Measurements from ENCODE around the gene TEKT1.

Gene TEKT1

DNA sequence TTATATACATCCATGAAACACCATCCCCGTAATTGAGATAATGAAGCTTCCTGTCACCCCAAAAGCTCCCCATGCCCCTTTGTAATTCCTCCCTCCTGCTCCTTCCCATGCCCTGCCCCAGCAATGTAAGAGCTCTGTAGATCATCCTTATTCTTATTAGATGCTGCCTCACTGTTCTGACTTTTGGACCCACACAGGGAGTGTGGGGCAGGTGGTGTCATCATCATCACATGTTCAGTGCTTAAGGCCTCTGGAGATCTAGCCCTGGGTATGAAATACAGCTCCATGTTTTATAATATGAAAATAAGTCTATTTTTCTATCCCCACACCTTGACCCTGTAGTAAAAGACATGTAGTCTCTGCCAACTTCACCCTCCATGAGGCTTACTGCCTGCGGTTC is 73.8 kb downstream of the TEKT1 start:
- ChIA-PET CTCF (no interaction called here), POLR2A (no interaction called here)
- DNase-seq (ENCODE audit: extremely low spot score) = no peak
- no peak for TF ChIP-seq ZNF384 (IDR thresholded peaks at IDR 0.05)
- no peak for TF ChIP-seq CTBP1 (IDR thresholded peaks at IDR 0.05; ENCODE audit: borderline replicate concordance)
- no peak for TF ChIP-seq SP1 (IDR thresholded peaks at IDR 0.05)
- TF ChIP-seq BHLHE40 (IDR thresholded peaks at IDR 0.05; ENCODE audit: borderline replicate concordance) = no peak
- no peak for TF ChIP-seq ELF4 (IDR thresholded peaks at IDR 0.05)
- no peak for TF ChIP-seq FOXA1 (IDR thresholded peaks at IDR 0.05)
- TF ChIP-seq NFRKB (IDR thresholded peaks at IDR 0.05) = no peak
- TF ChIP-seq, protein P1, sequence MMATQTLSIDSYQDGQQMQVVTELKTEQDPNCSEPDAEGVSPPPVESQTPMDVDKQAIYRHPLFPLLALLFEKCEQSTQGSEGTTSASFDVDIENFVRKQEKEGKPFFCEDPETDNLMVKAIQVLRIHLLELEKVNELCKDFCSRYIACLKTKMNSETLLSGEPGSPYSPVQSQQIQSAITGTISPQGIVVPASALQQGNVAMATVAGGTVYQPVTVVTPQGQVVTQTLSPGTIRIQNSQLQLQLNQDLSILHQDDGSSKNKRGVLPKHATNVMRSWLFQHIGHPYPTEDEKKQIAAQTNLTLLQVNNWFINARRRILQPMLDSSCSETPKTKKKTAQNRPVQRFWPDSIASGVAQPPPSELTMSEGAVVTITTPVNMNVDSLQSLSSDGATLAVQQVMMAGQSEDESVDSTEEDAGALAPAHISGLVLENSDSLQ (IDR thresholded peaks at IDR 0.05) = no peak
- TF ChIP-seq TARDBP (IDR thresholded peaks at IDR 0.05) = no peak
- no peak for TF ChIP-seq LEF1 (IDR thresholded peaks at IDR 0.05; ENCODE audit: borderline replicate concordance)
- no peak for TF ChIP-seq FOXM1 (IDR thresholded peaks at IDR 0.05; ENCODE audit: borderline replicate concordance)
- no peak for TF ChIP-seq SUZ12 (IDR thresholded peaks at IDR 0.05)
- TF ChIP-seq HDGF (IDR thresholded peaks at IDR 0.05; ENCODE audit: borderline replicate concordance) = no peak
- TF ChIP-seq FOXK2 (IDR thresholded peaks at IDR 0.05) = no peak
- no peak for TF ChIP-seq L3MBTL2 (conservative IDR thresholded peaks at IDR 0.05)
- no peak for TF ChIP-seq ARNT (IDR thresholded peaks at IDR 0.05)

DNA sequence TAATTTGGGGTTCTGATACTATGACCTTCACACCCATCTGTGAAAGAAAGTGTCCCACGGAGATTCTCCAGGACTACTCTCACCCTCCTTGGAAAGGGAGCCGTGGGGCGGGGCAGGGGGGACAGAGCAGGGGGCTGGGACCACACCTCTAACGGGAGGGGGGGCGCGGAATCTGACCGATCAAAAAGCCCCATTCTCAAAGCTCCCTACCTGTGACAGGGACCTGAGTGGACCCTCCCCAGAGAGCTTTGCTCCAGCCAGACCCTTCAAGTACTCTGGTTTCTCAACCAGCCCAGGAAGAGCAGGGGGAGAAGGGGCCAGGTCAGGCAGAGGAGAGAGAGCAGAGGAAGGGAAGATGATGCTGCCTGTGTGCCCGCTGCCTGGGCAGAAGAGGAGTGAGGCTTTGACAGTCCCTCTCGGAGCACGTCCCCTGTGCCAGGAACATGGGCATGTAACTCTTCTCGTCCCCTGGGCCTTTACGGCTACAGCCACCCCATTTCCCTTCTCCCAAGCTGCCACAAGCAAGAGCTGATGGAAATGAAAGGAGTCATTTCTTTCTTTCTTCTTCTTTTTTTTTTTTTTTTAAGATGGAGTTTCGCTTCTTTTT is 75.0 kb downstream of the TEKT1 start:
- ChIA-PET CTCF (no interaction called here), POLR2A (no interaction called here)
- DNase-seq (ENCODE audit: extremely low spot score) = no peak
- TF ChIP-seq NFRKB (IDR thresholded peaks at IDR 0.05) = no peak
- TF ChIP-seq L3MBTL2 (conservative IDR thresholded peaks at IDR 0.05) = no peak
- no peak for TF ChIP-seq LEF1 (IDR thresholded peaks at IDR 0.05; ENCODE audit: borderline replicate concordance)
- no peak for TF ChIP-seq SP1 (IDR thresholded peaks at IDR 0.05)
- no peak for TF ChIP-seq SUZ12 (IDR thresholded peaks at IDR 0.05)
- TF ChIP-seq TARDBP (IDR thresholded peaks at IDR 0.05) = no peak
- no peak for TF ChIP-seq HDGF (IDR thresholded peaks at IDR 0.05; ENCODE audit: borderline replicate concordance)
- TF ChIP-seq ELF4 (IDR thresholded peaks at IDR 0.05) = no peak
- TF ChIP-seq, protein P1 (IDR thresholded peaks at IDR 0.05) = no peak
- no peak for TF ChIP-seq ARNT (IDR thresholded peaks at IDR 0.05)
- TF ChIP-seq FOXA1 (IDR thresholded peaks at IDR 0.05) = no peak
- TF ChIP-seq FOXM1 (IDR thresholded peaks at IDR 0.05; ENCODE audit: borderline replicate concordance) = no peak
- no peak for TF ChIP-seq CTBP1 (IDR thresholded peaks at IDR 0.05; ENCODE audit: borderline replicate concordance)
- TF ChIP-seq FOXK2 (IDR thresholded peaks at IDR 0.05) = no peak
- TF ChIP-seq ZNF384 (IDR thresholded peaks at IDR 0.05) = no peak
- no peak for TF ChIP-seq BHLHE40 (IDR thresholded peaks at IDR 0.05; ENCODE audit: borderline replicate concordance)

DNA sequence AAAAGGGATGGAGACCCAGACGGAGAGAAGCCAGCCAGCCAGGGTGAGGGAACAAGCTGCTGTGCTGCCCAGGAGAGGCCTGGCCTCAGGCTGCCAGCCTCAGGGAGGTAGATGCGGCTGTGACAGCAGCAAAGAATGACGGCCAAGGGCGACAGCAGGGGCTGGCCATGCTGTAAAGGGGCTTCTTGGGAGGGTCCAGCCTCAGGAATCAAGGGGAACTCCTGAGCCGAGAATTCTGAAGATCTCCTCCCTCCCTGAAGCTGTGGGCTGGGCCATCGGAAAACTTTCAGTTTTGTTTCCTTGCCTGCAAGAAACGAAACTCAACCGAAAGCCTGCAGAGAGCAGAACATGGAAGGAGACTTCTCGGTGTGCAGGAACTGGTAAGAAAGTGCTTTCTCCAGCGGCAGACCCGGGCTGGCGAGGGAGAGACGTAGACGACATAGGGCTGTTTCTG is 75.8 kb downstream of the TEKT1 start, which contains the start of gene XAF1:
TSS of gene XAF1 (plus strand) at position 316 of the 454 bp plus-strand sequence. CDS start at position 349, 33 bp downstream.
- TF ChIP-seq FOXK2 (IDR thresholded peaks at IDR 0.05) (no peak), FOXA1 (IDR thresholded peaks at IDR 0.05) (no peak), NFRKB (IDR thresholded peaks at IDR 0.05) (no peak), ELF4 (IDR thresholded peaks at IDR 0.05) (no peak), ZNF384 (IDR thresholded peaks at IDR 0.05) (no peak), BHLHE40 (IDR thresholded peaks at IDR 0.05; ENCODE audit: borderline replicate concordance) (no peak), SP1 (IDR thresholded peaks at IDR 0.05) (no peak), ARNT (IDR thresholded peaks at IDR 0.05) (no peak), L3MBTL2 (conservative IDR thresholded peaks at IDR 0.05) (no peak), SUZ12 (IDR thresholded peaks at IDR 0.05) (no peak), CTBP1 (IDR thresholded peaks at IDR 0.05; ENCODE audit: borderline replicate concordance) (no peak), TARDBP (IDR thresholded peaks at IDR 0.05) (no peak), FOXM1 (IDR thresholded peaks at IDR 0.05; ENCODE audit: borderline replicate concordance) (no peak), HDGF (IDR thresholded peaks at IDR 0.05; ENCODE audit: borderline replicate concordance) (no peak), LEF1 (IDR thresholded peaks at IDR 0.05; ENCODE audit: borderline replicate concordance) (no peak)
- TF ChIP-seq, protein P1 (IDR thresholded peaks at IDR 0.05) = no peak
- ChIA-PET POLR2A (no interaction called here), CTCF (no interaction called here)
- DNase-seq (ENCODE audit: extremely low spot score) = no peak

DNA sequence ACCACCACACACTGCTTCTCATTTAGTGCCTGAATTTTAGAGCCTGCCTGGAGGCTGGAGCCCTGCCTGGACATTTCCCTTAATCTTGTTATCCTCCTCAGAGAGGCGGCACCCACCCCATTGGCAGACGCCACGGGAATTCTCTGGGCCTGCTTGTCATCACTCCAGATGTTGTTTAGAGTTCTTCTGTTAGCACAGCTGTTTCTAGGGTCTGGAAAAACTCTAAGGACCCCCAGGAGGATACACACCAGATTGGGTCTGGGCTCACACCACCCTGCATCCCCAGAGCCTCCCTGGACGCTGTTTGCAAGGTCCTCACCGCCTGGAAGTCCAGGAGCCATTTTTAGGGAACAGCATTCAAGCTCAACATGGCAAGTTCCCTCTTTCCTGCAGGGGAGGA is 76.2 kb downstream of the TEKT1 start:
- TF ChIP-seq SUZ12 (IDR thresholded peaks at IDR 0.05) = no peak
- TF ChIP-seq ARNT (IDR thresholded peaks at IDR 0.05) = no peak
- TF ChIP-seq TARDBP (IDR thresholded peaks at IDR 0.05) = no peak
- TF ChIP-seq ZNF384 (IDR thresholded peaks at IDR 0.05) = no peak
- TF ChIP-seq BHLHE40 (IDR thresholded peaks at IDR 0.05; ENCODE audit: borderline replicate concordance) = no peak
- ChIA-PET POLR2A (no interaction called here), CTCF (no interaction called here)
- no peak for DNase-seq (ENCODE audit: extremely low spot score)

DNA sequence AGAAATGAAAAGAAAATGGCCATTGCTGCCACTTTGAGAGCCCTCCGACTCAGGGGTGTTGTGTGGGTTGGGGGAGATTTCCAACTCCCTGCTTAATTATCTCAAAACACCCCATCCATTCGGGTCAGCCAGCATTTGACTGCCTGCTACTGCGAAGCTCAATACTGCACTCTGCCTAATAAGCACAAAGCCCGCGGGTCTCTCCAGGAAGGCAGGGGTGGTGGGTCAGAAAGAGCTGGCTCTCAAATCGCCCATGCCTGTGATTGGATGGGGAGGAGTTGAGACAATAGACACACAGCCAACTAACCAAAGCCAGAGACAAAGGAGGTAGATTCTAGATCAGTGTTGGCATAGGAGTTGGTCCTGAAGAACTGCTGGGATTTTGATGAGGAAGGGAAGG is 78.0 kb downstream of the TEKT1 start:
- TF ChIP-seq SUZ12 (IDR thresholded peaks at IDR 0.05) = no peak
- TF ChIP-seq FOXA1 (IDR thresholded peaks at IDR 0.05) = no peak
- TF ChIP-seq LEF1 (IDR thresholded peaks at IDR 0.05; ENCODE audit: borderline replicate concordance) = no peak
- TF ChIP-seq, protein P1 (IDR thresholded peaks at IDR 0.05) = no peak
- TF ChIP-seq ELF4 (IDR thresholded peaks at IDR 0.05) = no peak
- TF ChIP-seq ZNF384 (IDR thresholded peaks at IDR 0.05) = no peak
- TF ChIP-seq BHLHE40 (IDR thresholded peaks at IDR 0.05; ENCODE audit: borderline replicate concordance) = no peak
- no peak for TF ChIP-seq FOXK2 (IDR thresholded peaks at IDR 0.05)
- TF ChIP-seq CTBP1 (IDR thresholded peaks at IDR 0.05; ENCODE audit: borderline replicate concordance) = no peak
- no peak for TF ChIP-seq NFRKB (IDR thresholded peaks at IDR 0.05)
- no peak for TF ChIP-seq HDGF (IDR thresholded peaks at IDR 0.05; ENCODE audit: borderline replicate concordance)
- TF ChIP-seq FOXM1 (IDR thresholded peaks at IDR 0.05; ENCODE audit: borderline replicate concordance) = no peak
- TF ChIP-seq SP1 (IDR thresholded peaks at IDR 0.05) = no peak
- TF ChIP-seq TARDBP (IDR thresholded peaks at IDR 0.05) = no peak
- no peak for TF ChIP-seq ARNT (IDR thresholded peaks at IDR 0.05)
- TF ChIP-seq L3MBTL2 (conservative IDR thresholded peaks at IDR 0.05) = no peak
- POLR2A ChIA-PET = interaction anchor here (0.7 kb wide), 1 partner anchor 579 kb away, joined by 3 read pairs; no protein-coding TSS in a partner anchor
- CTCF ChIA-PET = no interaction called here
- no peak for DNase-seq (ENCODE audit: extremely low spot score)

All from HEK293T (cell line).